ENCODE data around the gene BLOC1S1.

Gene BLOC1S1

GRCh38 chr12:55685671-55686070, 30.2 kb upstream of the BLOC1S1 start:
- Histone ChIP-seq H3K27ac (ENCODE audit: low read depth, low read length) (no peak overlapping the region), H3K4me2 (ENCODE audit: low read length) (no peak overlapping the region), H3K27me3 (ENCODE audit: insufficient read depth, low read length) (no peaks in the 10 kb centered on the region), H4K8ac (ENCODE audit: low read depth, low read length) (no peak overlapping the region), H4K12ac (ENCODE audit: low read depth, low read length) (no peak overlapping the region), H3K23ac (ENCODE audit: low read length) (no peak overlapping the region), H3K18ac (ENCODE audit: low read length) (no peak overlapping the region), H3K14ac (ENCODE audit: low read length) (no peak overlapping the region), H3K36me3 (ENCODE audit: control insufficient read depth in 1 of 2, insufficient read depth in 2 of 2, low read length in 2 of 2) (no peaks in the 10 kb centered on the region), H2AFZ (ENCODE audit: insufficient read depth, low read length, poor library complexity) (no peak overlapping the region), H4K91ac (ENCODE audit: low read depth, low read length) (no peak overlapping the region), H3K9ac (ENCODE audit: low read length) (no peak overlapping the region), H2BK12ac (ENCODE audit: low read length) (no peak overlapping the region), H2BK120ac (ENCODE audit: insufficient read depth, low read length, poor library complexity) (no peak overlapping the region), H3K9me3 (ENCODE audit: insufficient read depth, low read depth, low read length) (peaks cover 3% of the 10 kb centered on the region), H3K4me1 (ENCODE audit: control insufficient read depth in 1 of 2, insufficient read depth in 2 of 2, low read length in 2 of 2) (peaks cover 0 to 2% of the 10 kb centered on the region in 2 experiments), H3K4me3 (ENCODE audit: low read depth, low read length) (peak overlapping the region; percentile 10), H3K4ac (ENCODE audit: low read depth, low read length) (no peak overlapping the region), H3K79me2 (ENCODE audit: control insufficient read depth, insufficient read depth, low read length, poor library complexity) (no peaks in the 10 kb centered on the region), H2BK5ac (ENCODE audit: low read depth, low read length, poor library complexity) (no peak overlapping the region), H3K79me1 (ENCODE audit: low read length) (no peaks in the 10 kb centered on the region), H2AK5ac (ENCODE audit: low read length) (no peak overlapping the region)
- WGBS (ENCODE audit: extremely low coverage, insufficient coverage, insufficient read length), result no CpG with 5 or more reads among the region's 5 CpGs
- DNase-seq, result no peak

- no peak overlapping the region for H3K9ac ChIP-seq (ENCODE audit: low read length)
- H3K18ac ChIP-seq (ENCODE audit: low read length), result no peak overlapping the region
- no peaks in the 10 kb centered on the region for H3K27me3 ChIP-seq (ENCODE audit: insufficient read depth, low read length)
- no peaks in the 10 kb centered on the region for H3K79me1 ChIP-seq (ENCODE audit: low read length)
- H2AK5ac ChIP-seq (ENCODE audit: low read length), result no peak overlapping the region
- no peaks in the 10 kb centered on the region for H3K79me2 ChIP-seq (ENCODE audit: control insufficient read depth, insufficient read depth, low read length, poor library complexity)
- H2AFZ ChIP-seq (ENCODE audit: insufficient read depth, low read length, poor library complexity), result no peak overlapping the region
- no peaks in the 10 kb centered on the region for H3K36me3 ChIP-seq (ENCODE audit: control insufficient read depth in 1 of 2, insufficient read depth in 2 of 2, low read length in 2 of 2)
- H3K9me3 ChIP-seq (ENCODE audit: insufficient read depth, low read depth, low read length), result peaks cover 3% of the 10 kb centered on the region
- no peak overlapping the region for H3K4me3 ChIP-seq (ENCODE audit: low read depth, low read length)
- no peak overlapping the region for H2BK12ac ChIP-seq (ENCODE audit: low read length)
- H2BK120ac ChIP-seq (ENCODE audit: insufficient read depth, low read length, poor library complexity), result no peak overlapping the region
- no peak overlapping the region for H3K4ac ChIP-seq (ENCODE audit: low read depth, low read length)
- no peak overlapping the region for H3K27ac ChIP-seq (ENCODE audit: low read depth, low read length)
- H2BK5ac ChIP-seq (ENCODE audit: low read depth, low read length, poor library complexity), result no peak overlapping the region
- H3K4me2 ChIP-seq (ENCODE audit: low read length), result no peak overlapping the region
- no peak overlapping the region for H3K14ac ChIP-seq (ENCODE audit: low read length)
- WGBS (ENCODE audit: extremely low coverage, insufficient coverage, insufficient read length), result no CpG with 5 or more reads among the region's 9 CpGs
- no peak overlapping the region for H4K8ac ChIP-seq (ENCODE audit: low read depth, low read length)
- H3K4me1 ChIP-seq (ENCODE audit: control insufficient read depth in 1 of 2, insufficient read depth in 2 of 2, low read length in 2 of 2), result peaks cover 0 to 2% of the 10 kb centered on the region in 2 experiments
- no peak overlapping the region for H4K12ac ChIP-seq (ENCODE audit: low read depth, low read length)
- H3K23ac ChIP-seq (ENCODE audit: low read length), result no peak overlapping the region
- H4K91ac ChIP-seq (ENCODE audit: low read depth, low read length), result no peak overlapping the region
- DNase-seq, result peak; percentile 78 to 82
These were observed 29.4 kb upstream of the BLOC1S1 start for GRCh38 chr12:55686366-55687010.

- H3K79me1 ChIP-seq (ENCODE audit: low read length), result no peaks in the 10 kb centered on the region
- H2BK5ac ChIP-seq (ENCODE audit: low read depth, low read length, poor library complexity), result no peak overlapping the region
- no peak overlapping the region for H3K4me3 ChIP-seq (ENCODE audit: low read depth, low read length)
- no peak overlapping the region for H2AFZ ChIP-seq (ENCODE audit: insufficient read depth, low read length, poor library complexity)
- no peaks in the 10 kb centered on the region for H3K4me1 ChIP-seq (ENCODE audit: control insufficient read depth in 1 of 2, insufficient read depth in 2 of 2, low read length in 2 of 2)
- no peaks in the 10 kb centered on the region for H3K27me3 ChIP-seq (ENCODE audit: insufficient read depth, low read length)
- H2AK5ac ChIP-seq (ENCODE audit: low read length), result no peak overlapping the region
- no peak overlapping the region for H3K23ac ChIP-seq (ENCODE audit: low read length)
- H3K9me3 ChIP-seq (ENCODE audit: insufficient read depth, low read depth, low read length), result peaks cover 6% of the 10 kb centered on the region
- H2BK12ac ChIP-seq (ENCODE audit: low read length), result no peak overlapping the region
- no peak overlapping the region for H2BK120ac ChIP-seq (ENCODE audit: insufficient read depth, low read length, poor library complexity)
- no peak overlapping the region for H4K12ac ChIP-seq (ENCODE audit: low read depth, low read length)
- H3K79me2 ChIP-seq (ENCODE audit: control insufficient read depth, insufficient read depth, low read length, poor library complexity), result no peaks in the 10 kb centered on the region
- no peak overlapping the region for H4K8ac ChIP-seq (ENCODE audit: low read depth, low read length)
- no peak overlapping the region for H3K27ac ChIP-seq (ENCODE audit: low read depth, low read length)
- no peak overlapping the region for H3K18ac ChIP-seq (ENCODE audit: low read length)
- no peak for DNase-seq
- H3K9ac ChIP-seq (ENCODE audit: low read length), result no peak overlapping the region
- H3K36me3 ChIP-seq (ENCODE audit: control insufficient read depth in 1 of 2, insufficient read depth in 2 of 2, low read length in 2 of 2), result no peaks in the 10 kb centered on the region
- H3K4ac ChIP-seq (ENCODE audit: low read depth, low read length), result no peak overlapping the region
- H4K91ac ChIP-seq (ENCODE audit: low read depth, low read length), result no peak overlapping the region
- no peak overlapping the region for H3K14ac ChIP-seq (ENCODE audit: low read length)
- H3K4me2 ChIP-seq (ENCODE audit: low read length), result no peak overlapping the region
These were observed 28.1 kb upstream of the BLOC1S1 start for GRCh38 chr12:55687746-55688145.

GRCh38 chr12:55688716-55689655, 26.9 kb upstream of the BLOC1S1 start:
- H3K4ac ChIP-seq (ENCODE audit: low read depth, low read length), result no peak overlapping the region
- H3K9me3 ChIP-seq (ENCODE audit: insufficient read depth, low read depth, low read length), result peaks cover 7% of the 10 kb centered on the region
- no peak overlapping the region for H4K12ac ChIP-seq (ENCODE audit: low read depth, low read length)
- H3K27me3 ChIP-seq (ENCODE audit: insufficient read depth, low read length), result no peaks in the 10 kb centered on the region
- H3K4me2 ChIP-seq (ENCODE audit: low read length), result no peak overlapping the region
- DNase-seq, result no peak
- H3K14ac ChIP-seq (ENCODE audit: low read length), result no peak overlapping the region
- H3K79me1 ChIP-seq (ENCODE audit: low read length), result no peaks in the 10 kb centered on the region
- no CpG with 5 or more reads among the region's 16 CpGs for WGBS (ENCODE audit: extremely low coverage, insufficient coverage, insufficient read length)
- H3K27ac ChIP-seq (ENCODE audit: low read depth, low read length), result no peak overlapping the region
- H4K8ac ChIP-seq (ENCODE audit: low read depth, low read length), result no peak overlapping the region
- H3K18ac ChIP-seq (ENCODE audit: low read length), result no peak overlapping the region
- no peak overlapping the region for H3K23ac ChIP-seq (ENCODE audit: low read length)
- no peak overlapping the region for H3K9ac ChIP-seq (ENCODE audit: low read length)
- no peak overlapping the region for H2AK5ac ChIP-seq (ENCODE audit: low read length)
- H3K4me1 ChIP-seq (ENCODE audit: control insufficient read depth in 1 of 2, insufficient read depth in 2 of 2, low read length in 2 of 2), result no peaks in the 10 kb centered on the region
- H4K91ac ChIP-seq (ENCODE audit: low read depth, low read length), result no peak overlapping the region
- H3K4me3 ChIP-seq (ENCODE audit: low read depth, low read length), result no peak overlapping the region
- no peak overlapping the region for H2AFZ ChIP-seq (ENCODE audit: insufficient read depth, low read length, poor library complexity)
- no peak overlapping the region for H2BK12ac ChIP-seq (ENCODE audit: low read length)
- no peaks in the 10 kb centered on the region for H3K79me2 ChIP-seq (ENCODE audit: control insufficient read depth, insufficient read depth, low read length, poor library complexity)
- no peak overlapping the region for H2BK120ac ChIP-seq (ENCODE audit: insufficient read depth, low read length, poor library complexity)
- H3K36me3 ChIP-seq (ENCODE audit: control insufficient read depth in 1 of 2, insufficient read depth in 2 of 2, low read length in 2 of 2), result no peaks in the 10 kb centered on the region
- no peak overlapping the region for H2BK5ac ChIP-seq (ENCODE audit: low read depth, low read length, poor library complexity)

Measured in trophoblast cell (in vitro differentiated cells and primary cell).